ENCODE results near the gene PLCXD1. TPM values are rescaled to one million over a fixed set of nuclear protein-coding genes. Genes with fewer than 3 reads are reported as not detected.
"Not testable (repeated sequence)": the region's sequence is repeated elsewhere in the genome, so short reads cannot be mapped to it uniquely, and the experiment has no call there.

PLCXD1 gene
- polyA plus RNA-seq, 1 donor from 2014 or later, result 30.1 TPM

GRCh38 chrX:255923-256331 is 25.3 kb upstream of the PLCXD1 start:
- no peaks in the 10 kb centered on the region for H3F3A ChIP-seq (ENCODE audit: insufficient read depth, low read length, poor library complexity, severe bottlenecking)
- H3K9me2 ChIP-seq (ENCODE audit: insufficient read depth, low read length), result no peaks in the 10 kb centered on the region
- no peaks in the 10 kb centered on the region for H3K79me2 ChIP-seq (replicated peaks; ENCODE audit: insufficient read depth, low read length)
- H3K27me3 ChIP-seq (ENCODE audit: insufficient read depth, low read depth, low read length), result no peaks in the 10 kb centered on the region
- H3K4me3 ChIP-seq (ENCODE audit: low read length), result no peak overlapping the region
- no peak overlapping the region for H3K9ac ChIP-seq (ENCODE audit: low read length)
- TF ChIP-seq POLR2AphosphoS5 (IDR thresholded peaks at IDR 0.05) (no peak), MXI1 (conservative IDR thresholded peaks at IDR 0.05; ENCODE audit: poor library complexity, severe bottlenecking) (no peak), EZH2 (IDR thresholded peaks at IDR 0.05; ENCODE audit: borderline replicate concordance, insufficient read depth, low read length, poor library complexity, severe bottlenecking) (no peak), TAF1 (IDR thresholded peaks at IDR 0.05; ENCODE audit: low read depth) (no peak), EP300 (conservative IDR thresholded peaks at IDR 0.05; ENCODE audit: poor library complexity, severe bottlenecking) (no peak), CTCF (IDR thresholded peaks at IDR 0.05; ENCODE audit: poor library complexity, severe bottlenecking) (no peak), RAD21 (conservative IDR thresholded peaks at IDR 0.05) (no peak), SMC3 (conservative IDR thresholded peaks at IDR 0.05; ENCODE audit: poor library complexity) (no peak), REST (IDR thresholded peaks at IDR 0.05; ENCODE audit: borderline replicate concordance) (no peak)
- H4K20me1 ChIP-seq (ENCODE audit: insufficient read depth), result no peaks in the 10 kb centered on the region
- H3K4me2 ChIP-seq (ENCODE audit: low read length), result no peak overlapping the region
- no peak overlapping the region for H2AFZ ChIP-seq (ENCODE audit: low read depth, low read length)
- no peak overlapping the region for H3K27ac ChIP-seq (ENCODE audit: low read length)
- no peaks in the 10 kb centered on the region for H3K9me3 ChIP-seq (ENCODE audit: low read length)
- no peaks in the 10 kb centered on the region for H3K36me3 ChIP-seq (ENCODE audit: insufficient read depth, low read length)

- H3K9ac ChIP-seq (ENCODE audit: low read length); H3K9me2 ChIP-seq (ENCODE audit: insufficient read depth, low read length); H4K20me1 ChIP-seq (ENCODE audit: insufficient read depth); H3K9me3 ChIP-seq (ENCODE audit: low read length); H3K79me2 ChIP-seq (replicated peaks; ENCODE audit: insufficient read depth, low read length); H2AFZ ChIP-seq (ENCODE audit: low read depth, low read length); H3F3A ChIP-seq (ENCODE audit: insufficient read depth, low read length, poor library complexity, severe bottlenecking); H3K36me3 ChIP-seq (ENCODE audit: insufficient read depth, low read length); H3K4me2 ChIP-seq (ENCODE audit: low read length); H3K27ac ChIP-seq (ENCODE audit: low read length); H3K4me3 ChIP-seq (ENCODE audit: low read length); H3K27me3 ChIP-seq (ENCODE audit: insufficient read depth, low read depth, low read length): not testable (repeated sequence)
Measured at GRCh38 chrX:257054-257453, 24.1 kb upstream of the PLCXD1 start.

GRCh38 chrX:257681-258289 is 23.4 kb upstream of the PLCXD1 start:
- no peaks in the 10 kb centered on the region for H3K9me3 ChIP-seq (ENCODE audit: low read length)
- no peaks in the 10 kb centered on the region for H3K9me2 ChIP-seq (ENCODE audit: insufficient read depth, low read length)
- H2AFZ ChIP-seq (ENCODE audit: low read depth, low read length), result no peak overlapping the region
- H3K4me2 ChIP-seq (ENCODE audit: low read length), result no peak overlapping the region
- H3K79me2 ChIP-seq (replicated peaks; ENCODE audit: insufficient read depth, low read length), result no peaks in the 10 kb centered on the region
- H3K9ac ChIP-seq (ENCODE audit: low read length), result no peak overlapping the region
- H4K20me1 ChIP-seq (ENCODE audit: insufficient read depth), result no peaks in the 10 kb centered on the region
- no peaks in the 10 kb centered on the region for H3K27me3 ChIP-seq (ENCODE audit: insufficient read depth, low read depth, low read length)
- no peaks in the 10 kb centered on the region for H3K36me3 ChIP-seq (ENCODE audit: insufficient read depth, low read length)
- TF ChIP-seq CTCF (IDR thresholded peaks at IDR 0.05; ENCODE audit: poor library complexity, severe bottlenecking), result no peak
- TF ChIP-seq REST (IDR thresholded peaks at IDR 0.05; ENCODE audit: borderline replicate concordance), result no peak
- no peak for TF ChIP-seq EP300 (conservative IDR thresholded peaks at IDR 0.05; ENCODE audit: poor library complexity, severe bottlenecking)
- TF ChIP-seq EZH2 (IDR thresholded peaks at IDR 0.05; ENCODE audit: borderline replicate concordance, insufficient read depth, low read length, poor library complexity, severe bottlenecking), result no peak
- TF ChIP-seq SMC3 (conservative IDR thresholded peaks at IDR 0.05; ENCODE audit: poor library complexity), result no peak
- TF ChIP-seq RAD21 (conservative IDR thresholded peaks at IDR 0.05), result no peak
- TF ChIP-seq TAF1 (IDR thresholded peaks at IDR 0.05; ENCODE audit: low read depth), result no peak
- H3F3A ChIP-seq (ENCODE audit: insufficient read depth, low read length, poor library complexity, severe bottlenecking), result no peaks in the 10 kb centered on the region
- no peak overlapping the region for H3K4me3 ChIP-seq (ENCODE audit: low read length)
- H3K27ac ChIP-seq (ENCODE audit: low read length), result no peak overlapping the region

Measured in neural cell (in vitro differentiated cells).